ENCODE measurements around the gene CFAP97D2.

- no peak for TF ChIP-seq CTCF (IDR thresholded peaks at IDR 0.05)
- TF ChIP-seq, protein P1, sequence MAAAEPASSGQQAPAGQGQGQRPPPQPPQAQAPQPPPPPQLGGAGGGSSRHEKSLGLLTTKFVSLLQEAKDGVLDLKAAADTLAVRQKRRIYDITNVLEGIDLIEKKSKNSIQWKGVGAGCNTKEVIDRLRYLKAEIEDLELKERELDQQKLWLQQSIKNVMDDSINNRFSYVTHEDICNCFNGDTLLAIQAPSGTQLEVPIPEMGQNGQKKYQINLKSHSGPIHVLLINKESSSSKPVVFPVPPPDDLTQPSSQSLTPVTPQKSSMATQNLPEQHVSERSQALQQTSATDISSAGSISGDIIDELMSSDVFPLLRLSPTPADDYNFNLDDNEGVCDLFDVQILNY (CRISPR knock-in tag; IDR thresholded peaks at IDR 0.05) = no peak
- TF ChIP-seq, protein P2, sequence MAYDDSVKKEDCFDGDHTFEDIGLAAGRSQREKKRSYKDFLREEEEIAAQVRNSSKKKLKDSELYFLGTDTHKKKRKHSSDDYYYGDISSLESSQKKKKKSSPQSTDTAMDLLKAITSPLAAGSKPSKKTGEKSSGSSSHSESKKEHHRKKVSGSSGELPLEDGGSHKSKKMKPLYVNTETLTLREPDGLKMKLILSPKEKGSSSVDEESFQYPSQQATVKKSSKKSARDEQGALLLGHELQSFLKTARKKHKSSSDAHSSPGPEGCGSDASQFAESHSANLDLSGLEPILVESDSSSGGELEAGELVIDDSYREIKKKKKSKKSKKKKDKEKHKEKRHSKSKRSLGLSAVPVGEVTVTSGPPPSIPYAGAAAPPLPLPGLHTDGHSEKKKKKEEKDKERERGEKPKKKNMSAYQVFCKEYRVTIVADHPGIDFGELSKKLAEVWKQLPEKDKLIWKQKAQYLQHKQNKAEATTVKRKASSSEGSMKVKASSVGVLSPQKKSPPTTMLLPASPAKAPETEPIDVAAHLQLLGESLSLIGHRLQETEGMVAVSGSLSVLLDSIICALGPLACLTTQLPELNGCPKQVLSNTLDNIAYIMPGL (CRISPR knock-in tag; IDR thresholded peaks at IDR 0.05) = no peak
- TF ChIP-seq NFYB (CRISPR knock-in tag; conservative IDR thresholded peaks at IDR 0.05; ENCODE audit: low read depth) = no peak
- TF ChIP-seq, protein P3, sequence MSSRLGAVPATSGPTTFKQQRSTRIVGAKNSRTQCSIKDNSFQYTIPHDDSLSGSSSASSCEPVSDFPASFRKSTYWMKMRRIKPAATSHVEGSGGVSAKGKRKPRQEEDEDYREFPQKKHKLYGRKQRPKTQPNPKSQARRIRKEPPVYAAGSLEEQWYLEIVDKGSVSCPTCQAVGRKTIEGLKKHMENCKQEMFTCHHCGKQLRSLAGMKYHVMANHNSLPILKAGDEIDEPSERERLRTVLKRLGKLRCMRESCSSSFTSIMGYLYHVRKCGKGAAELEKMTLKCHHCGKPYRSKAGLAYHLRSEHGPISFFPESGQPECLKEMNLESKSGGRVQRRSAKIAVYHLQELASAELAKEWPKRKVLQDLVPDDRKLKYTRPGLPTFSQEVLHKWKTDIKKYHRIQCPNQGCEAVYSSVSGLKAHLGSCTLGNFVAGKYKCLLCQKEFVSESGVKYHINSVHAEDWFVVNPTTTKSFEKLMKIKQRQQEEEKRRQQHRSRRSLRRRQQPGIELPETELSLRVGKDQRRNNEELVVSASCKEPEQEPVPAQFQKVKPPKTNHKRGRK (CRISPR knock-in tag; IDR thresholded peaks at IDR 0.05; ENCODE audit: borderline replicate concordance) = no peak
- TF ChIP-seq ZMAT4 (CRISPR knock-in tag; IDR thresholded peaks at IDR 0.05) = no peak
- TF ChIP-seq USF1 (CRISPR knock-in tag; IDR thresholded peaks at IDR 0.05) = no peak
- no peak for TF ChIP-seq MLX (CRISPR knock-in tag; IDR thresholded peaks at IDR 0.05)
Observed at GRCh38 chr13:114256547-114256946, 77.5 kb downstream of the CFAP97D2 start.

Measured in WTC11 (cell line).